Ecto neural progenitor cell (in vitro differentiated cells): ENCODE results near the gene ZNF592.

ENCODE experiments used
- DNase-seq: peaks from one replicate; pipeline ENCODE4 v3.0.0-alpha.2; 2018; ENCODE audit warnings: low spot score

ZNF592 gene

DNA sequence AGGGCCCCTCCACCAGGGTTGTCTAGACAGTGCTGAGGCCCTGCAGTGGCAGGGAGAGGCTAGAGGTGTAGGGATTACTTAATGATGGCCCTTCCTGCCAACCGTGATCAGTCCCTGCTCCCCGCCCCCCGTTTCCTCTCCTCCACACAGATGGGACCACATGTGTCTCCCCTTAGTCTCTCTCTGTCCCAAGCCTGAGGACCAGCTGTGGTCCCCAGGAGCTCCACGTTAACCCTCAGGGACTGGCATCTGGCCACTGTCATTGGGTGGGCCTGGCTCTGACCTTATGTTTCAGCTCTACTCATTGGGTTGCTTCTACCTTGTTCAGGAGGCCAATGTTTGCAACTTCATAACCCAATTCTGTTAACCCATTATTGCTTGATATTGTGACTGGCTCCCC lies 62.8 kb downstream of the ZNF592 start:
- DNase-seq, result no peak

DNA sequence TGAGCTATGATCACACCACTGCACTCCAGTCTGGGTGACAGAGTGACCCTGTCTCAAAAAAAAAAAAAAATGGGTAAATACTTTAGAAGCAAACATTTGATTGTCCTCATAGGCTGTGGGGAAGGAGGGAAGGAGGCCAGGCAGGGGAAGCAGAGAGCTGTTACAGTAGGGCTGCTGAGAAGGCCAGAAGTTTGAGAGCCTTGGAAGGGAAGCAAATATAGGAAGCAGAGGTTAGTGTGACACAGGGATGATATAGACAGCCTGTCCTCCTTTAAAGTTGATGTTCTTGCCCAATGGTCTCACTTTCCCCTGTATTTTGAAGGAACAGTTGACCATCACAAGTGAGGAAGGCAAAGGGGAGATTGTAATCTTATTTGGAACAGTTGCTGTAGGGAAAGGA lies 63.4 kb downstream of the ZNF592 start:
- no peak for DNase-seq

DNA sequence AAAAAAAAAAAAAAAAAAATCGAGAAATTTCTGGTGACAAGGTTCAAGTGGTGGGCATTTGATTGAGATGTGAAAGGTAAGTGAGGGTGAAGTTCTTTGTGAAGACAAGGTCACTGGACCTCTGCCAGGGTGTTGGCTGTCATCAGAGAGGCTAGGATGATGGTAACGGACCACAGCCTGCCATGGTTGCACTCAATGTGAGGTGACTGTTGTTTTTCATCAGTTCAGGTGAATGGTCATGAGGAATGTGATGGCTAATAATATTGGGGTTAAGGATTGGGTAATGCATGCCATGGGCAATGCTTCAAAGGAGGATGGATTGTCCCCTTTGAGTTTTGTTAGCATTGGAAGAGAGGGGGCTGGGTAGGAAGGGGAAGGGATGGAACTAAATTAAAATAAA lies 64.5 kb downstream of the ZNF592 start:
- no peak for DNase-seq

DNA sequence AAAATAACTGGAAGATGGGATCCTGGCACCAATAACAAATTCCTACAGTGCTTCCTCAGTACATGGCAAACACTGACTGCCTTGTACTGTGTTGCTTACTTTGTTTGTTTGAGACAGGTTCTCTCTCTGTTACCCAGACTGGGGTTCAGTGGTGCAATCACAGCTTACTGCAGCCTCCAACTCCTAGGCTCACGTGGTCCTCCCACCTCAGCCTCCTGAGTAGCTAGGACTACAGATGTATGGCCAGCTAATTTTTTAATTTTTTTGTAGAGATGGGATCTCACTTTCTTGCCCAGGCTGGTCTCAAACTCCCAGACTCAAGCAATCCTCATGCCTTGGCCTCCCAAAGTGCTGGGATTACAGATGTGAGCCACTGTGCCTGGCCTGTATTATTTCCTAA lies 65.0 kb downstream of the ZNF592 start:
- DNase-seq, result no peak

DNA sequence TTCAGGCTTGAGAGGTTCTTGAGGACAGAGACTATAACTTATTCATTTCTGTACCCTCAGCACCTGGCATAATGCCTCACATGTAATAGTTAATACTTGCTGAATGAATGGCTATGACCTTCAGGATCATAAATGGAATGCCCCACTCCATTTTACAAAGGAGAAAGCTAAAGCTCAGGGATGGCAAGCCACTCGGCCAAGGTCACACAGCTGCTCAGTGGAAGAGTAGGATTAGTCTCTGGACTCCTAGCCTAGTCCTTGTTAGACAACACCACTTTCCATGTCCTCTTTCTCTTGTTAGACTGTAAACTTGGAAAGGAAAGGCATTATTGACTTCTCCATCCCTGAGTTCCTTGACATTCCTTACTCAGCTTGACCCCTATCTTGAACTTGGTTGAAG lies 65.5 kb downstream of the ZNF592 start:
- DNase-seq, result no peak

DNA sequence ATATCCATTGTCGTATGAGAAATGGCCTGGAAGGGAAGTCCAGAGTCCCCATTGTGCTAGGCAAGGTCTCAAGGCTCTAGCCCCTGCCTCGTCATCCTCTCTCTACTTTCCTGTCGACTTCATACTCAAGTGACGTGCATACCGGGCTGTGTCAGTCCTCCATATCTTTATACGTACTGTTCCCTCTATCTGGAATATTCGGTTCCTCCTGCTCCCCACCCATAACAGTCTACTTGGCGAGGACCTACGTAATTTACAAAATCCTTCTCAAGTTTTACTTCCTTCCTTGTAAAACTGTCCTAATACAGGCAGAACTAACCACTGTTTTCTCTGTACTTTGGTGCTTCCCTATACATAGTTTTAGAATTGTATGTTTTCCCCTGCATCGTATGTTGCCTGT lies 66.5 kb downstream of the ZNF592 start:
- DNase-seq, result no peak

DNA sequence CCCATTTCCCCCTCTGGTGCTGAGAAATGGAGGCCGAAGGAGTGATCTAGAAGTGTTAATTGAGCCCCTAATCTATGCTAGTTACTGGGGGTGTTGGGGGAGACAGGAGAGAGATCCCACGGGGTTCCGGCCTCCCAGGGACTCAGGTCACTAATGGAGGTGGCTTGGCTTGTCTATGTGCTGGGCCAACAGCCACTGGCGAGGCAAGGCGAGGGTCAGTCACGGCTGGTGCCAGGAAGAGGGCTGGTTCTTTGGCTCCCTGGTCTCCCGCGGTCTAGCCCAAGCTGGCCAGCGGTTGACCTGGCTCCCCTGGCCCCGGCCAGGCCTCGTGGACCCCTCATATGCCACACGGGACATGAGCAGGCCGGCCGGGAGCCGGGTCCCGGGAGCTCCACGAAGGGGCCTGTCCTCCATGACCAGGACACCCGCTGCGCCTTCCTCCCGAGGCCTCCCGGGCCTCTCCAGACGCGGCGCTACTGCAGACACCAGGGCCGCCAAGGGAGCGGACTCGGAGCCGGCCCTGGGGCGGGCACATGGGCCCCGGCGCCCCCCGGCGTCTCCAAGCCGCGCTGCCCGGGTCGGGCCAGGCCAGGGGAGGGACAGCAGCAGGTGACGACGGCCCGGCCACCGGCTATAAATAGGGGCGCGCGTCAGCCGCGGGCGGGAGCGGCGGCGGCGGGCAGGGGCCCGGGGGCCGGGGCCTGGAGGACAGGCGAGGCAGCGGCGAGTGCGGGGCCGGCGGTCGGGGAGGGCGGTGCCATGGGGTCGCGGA lies 68.5 kb downstream of the ZNF592 start, which contains the start of gene ALPK3:
Gene ALPK3 (plus strand): TSS at position 663 of the 772 bp plus-strand sequence. CDS start 97 bp downstream, at position 760.
- DNase-seq, result no peak

DNA sequence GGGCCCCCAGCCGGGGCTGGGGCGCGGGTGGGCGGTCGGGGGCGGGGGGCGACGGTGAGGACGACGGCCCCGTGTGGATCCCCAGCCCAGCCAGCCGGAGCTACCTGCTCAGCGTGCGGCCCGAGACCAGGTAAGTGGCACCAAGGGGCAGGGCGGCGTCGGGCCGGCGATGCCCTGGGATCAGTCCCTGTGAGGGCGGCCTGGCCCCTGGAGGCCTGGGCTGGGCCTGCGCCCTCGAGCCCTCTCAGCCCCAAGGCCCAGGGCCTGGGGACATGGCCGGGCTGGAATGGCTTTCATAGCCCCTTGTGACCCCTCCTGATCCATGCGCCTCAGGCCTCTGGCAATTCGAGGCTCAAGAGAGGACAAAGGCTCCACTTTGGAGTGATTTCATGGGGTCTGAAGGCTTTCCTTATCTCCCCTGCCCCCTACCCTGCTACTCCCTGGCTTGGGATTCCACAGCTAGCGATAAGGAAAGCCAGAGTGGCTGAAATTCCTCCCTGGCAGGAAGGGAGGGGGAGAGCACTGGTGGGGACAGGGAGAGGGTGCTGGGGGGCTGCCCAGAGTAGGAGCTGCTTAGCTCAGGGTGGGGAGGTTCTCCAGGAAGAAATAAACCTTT lies 69.2 kb downstream of the ZNF592 start:
- DNase-seq, result peak; percentile 78

DNA sequence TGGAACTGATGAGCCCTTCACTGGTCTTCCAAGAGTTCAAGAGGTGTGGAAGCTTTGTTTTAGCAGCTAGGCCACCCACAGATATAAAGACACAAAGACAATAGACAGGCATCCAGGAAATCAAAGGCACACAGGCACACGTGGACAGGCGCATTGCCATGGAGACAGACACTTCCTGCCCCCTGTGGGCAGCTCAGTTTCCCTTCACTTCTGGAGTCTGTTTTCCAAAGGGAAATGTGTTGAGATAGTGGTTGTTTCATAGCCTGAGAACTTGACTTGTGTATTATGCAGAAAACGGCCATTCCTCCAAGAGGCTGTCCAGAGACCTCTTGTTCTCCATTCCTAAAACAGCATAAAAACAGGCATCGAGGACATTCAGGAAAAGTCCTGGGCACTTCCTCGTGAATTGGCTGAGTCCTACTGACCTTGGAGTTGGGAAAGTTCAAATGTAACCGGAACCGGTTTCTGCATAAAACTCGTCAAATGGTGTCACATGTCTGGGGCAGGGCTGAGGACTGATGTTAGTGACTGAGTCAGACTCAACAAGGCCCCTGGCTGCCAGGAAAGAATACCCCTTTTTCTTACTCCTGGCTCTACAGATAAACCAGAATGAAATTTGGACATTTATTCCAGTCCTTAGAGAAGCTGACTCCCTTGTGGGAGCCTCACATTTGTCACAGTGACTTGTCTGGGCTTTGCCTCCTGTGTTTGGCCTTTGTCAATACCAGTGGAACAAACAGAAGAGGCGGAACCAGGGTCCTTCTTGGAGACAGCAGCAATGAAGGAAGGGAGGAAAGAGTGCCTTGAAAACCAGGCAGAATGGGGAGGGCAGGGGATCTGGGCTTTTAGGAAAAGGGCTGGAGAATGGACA lies 70.1 kb downstream of the ZNF592 start:
- DNase-seq, result peak; percentile 64

DNA sequence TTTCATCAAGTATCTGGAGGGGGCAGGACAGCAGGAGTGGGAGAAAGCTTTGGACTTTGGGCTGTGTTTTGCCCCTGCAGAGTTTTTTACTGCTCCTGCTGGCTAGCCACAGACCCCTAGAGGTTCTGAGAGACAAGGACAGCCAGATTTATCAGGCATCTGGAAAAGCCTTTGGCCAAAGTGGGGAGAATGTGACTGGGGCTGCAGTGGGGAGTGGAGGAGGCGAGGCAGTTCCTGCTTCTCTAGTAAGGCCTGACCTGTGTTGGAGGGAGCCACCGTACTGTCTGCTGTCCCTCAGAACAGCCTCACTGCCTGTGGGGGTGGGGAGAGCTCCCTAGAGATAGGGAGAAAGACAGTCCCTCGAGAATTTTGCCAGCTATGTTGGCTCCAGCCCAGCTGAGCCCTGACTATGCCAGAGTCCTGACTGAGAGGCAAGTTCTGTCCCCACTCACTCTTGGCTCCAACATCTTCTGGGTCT lies 70.9 kb downstream of the ZNF592 start:
- DNase-seq, result no peak

DNA sequence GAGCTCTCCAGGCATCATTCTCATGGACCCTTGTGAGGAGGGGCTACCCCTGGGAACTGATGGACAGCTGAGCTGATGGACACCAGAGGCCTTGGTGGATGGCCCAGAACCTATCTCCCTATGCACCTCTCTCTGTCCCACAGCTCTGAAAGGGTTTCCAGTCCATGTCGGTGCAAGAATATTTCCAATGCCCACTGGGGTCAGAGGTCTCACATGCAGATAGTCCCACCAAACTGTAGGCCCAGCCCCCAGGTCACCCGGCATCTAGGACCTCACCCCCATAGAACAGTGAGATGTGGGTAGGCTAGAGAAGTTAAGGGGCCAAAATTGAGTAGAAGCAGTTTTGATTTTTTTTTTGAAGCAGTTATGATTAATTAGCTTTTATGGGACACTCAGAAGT lies 71.4 kb downstream of the ZNF592 start:
- no peak for DNase-seq

DNA sequence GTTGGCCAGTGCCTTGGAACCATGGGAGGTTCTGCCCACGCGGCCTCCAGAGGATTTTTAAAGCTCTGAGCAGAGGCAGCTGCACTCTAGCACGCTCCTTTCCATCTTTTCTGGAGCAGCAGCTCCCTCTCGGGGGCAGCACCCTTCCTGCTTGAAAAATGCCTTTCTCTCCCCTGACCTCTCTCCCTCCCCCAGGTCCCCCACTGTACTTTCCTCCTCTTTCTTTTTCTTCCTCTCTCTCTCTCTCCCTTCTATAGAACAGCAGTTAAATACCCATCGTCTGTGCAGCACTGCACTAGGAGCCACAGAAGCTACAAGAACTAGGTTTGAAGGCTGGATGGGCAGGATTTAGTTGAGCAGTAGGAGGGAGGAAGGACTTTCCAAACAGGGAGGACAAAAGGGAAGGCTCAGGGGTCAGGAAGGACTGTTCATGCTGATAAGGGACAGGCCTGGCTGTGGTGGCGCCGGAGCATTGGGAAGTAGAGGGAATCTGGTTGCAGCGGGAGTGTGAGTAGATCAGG lies 73.2 kb downstream of the ZNF592 start:
- no peak for DNase-seq

DNA sequence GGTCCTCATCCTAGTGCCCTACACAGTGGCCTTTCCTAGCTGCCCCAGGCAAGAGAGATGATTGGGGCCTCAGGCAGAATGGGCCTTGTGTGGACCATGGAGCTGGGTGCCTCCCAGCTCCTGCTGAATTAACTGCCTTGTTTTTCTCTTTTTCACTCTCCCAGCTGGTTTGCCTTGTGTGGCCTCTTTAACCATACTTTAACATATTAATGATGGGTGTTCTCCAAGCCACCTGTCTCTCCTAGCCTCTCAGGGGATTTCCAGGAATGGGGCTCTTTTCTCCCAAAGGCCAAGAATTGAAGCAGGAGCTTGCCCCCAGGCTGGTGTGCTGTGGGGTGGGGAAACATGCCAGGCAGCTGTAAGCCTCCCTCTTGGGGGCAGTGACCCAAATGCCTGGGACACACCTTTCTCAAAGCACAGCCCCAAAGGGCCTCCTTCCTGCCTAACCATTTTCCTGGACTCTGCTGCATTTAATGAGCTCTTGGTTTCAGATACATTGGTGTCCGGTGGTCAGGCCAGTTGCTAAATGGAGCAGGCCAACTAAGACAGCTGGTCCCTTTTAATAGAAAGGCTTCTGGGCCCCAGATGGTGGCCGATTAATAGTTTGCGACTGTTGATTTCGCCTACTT lies 74.4 kb downstream of the ZNF592 start:
- no peak for DNase-seq

DNA sequence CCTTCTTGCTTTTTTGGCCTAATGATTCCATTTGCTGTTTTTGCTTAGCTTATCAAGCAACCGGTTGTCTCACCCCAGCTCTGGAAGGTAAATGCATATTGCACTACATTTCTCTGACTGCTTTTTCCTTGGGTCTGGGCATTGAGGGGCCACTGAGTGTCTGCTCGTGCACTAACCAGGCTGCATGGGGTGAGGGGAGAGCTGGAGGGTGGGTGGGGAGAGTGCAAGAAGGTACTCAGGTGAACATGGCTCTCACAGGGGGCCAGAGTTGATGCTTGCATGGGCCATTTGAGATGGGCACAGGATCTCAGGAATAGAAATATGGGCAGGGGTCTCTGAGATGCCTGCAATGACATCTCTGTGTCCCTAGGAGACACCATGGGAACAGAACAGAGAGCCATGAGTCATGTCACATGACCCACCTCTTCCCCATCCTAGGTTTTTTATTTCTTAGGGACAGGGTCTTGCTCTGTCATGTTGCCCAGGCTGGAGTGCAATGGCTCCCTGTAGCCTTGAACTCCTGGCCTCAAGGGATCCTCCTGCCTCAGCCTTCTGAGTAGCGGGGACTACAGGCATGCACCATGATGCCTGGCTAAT lies 75.0 kb downstream of the ZNF592 start:
- no peak for DNase-seq

DNA sequence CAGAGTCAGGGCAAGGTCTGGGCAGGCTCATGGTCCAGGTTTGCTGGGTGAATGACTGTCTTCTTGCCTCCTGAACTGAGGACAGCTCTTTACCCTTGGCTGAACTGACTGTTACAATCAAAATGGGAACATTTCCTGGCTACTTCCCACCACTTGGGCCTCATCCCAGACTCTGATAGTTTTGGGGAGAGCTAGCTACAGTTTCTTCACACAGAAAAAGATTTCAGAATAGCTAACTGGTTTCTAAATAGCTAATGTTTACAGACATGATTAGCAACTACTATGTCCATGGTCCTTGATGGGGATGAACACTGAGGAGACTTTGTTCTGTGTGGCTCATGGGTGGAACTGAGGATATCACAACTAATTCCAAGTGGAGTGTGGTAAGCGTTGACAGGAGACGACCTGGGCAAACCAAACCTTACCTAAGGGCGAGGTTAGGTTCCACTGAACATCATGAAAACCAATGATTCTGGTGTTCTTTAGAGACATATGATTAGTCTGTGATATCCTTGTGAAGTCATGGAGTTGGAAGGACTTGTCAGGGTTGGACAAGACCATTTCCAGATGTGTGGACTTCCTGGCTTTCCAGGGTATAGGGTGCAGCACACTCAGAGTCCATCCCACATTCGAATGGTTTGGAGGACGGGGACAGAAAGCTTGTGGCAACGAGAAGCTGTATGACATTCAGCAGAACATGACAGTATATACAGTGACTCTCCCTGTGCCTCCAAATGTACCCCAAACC lies 76.0 kb downstream of the ZNF592 start:
- DNase-seq, result no peak

DNA sequence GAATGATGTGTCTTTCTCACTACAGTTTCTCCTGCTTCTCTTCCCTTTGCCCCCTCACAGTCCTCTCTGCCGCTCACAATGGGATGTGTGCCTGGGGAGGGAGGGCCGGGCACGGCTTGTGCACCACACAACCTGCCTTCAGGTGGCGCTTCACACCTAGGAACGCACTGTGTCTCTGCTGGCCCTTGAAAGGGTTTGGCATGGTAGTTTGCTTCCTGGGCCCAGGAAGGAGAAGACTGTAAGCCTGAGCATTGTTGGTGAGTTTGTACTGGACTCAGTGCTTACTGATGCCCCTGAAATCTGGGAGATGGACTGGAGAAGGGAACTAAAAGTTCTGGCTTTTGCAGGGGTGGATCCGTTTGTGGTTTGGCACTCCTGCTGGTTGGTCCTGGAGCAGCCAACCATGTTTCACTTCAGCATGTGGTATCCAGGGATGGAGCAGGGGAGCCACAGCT lies 78.0 kb downstream of the ZNF592 start:
- DNase-seq, result no peak

DNA sequence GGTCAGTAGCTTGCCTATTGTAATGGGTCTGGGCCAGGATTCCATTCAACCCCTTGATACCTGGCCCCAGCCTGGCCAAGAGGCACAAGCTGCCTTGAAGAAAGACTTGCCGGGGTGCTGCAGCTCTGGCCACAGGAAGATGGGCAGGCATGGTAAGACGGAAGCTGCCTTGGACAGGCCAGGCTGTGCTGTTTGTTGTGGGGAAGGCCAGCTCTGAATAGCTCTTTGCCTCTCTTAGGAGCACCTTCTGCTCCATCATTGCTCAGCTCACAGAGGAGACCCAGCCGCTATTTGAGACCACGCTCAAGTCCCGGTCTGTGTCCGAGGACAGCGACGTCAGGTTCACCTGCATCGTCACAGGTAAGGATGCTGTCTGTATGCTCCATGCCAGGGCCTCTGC lies 78.9 kb downstream of the ZNF592 start:
- no peak for DNase-seq

DNA sequence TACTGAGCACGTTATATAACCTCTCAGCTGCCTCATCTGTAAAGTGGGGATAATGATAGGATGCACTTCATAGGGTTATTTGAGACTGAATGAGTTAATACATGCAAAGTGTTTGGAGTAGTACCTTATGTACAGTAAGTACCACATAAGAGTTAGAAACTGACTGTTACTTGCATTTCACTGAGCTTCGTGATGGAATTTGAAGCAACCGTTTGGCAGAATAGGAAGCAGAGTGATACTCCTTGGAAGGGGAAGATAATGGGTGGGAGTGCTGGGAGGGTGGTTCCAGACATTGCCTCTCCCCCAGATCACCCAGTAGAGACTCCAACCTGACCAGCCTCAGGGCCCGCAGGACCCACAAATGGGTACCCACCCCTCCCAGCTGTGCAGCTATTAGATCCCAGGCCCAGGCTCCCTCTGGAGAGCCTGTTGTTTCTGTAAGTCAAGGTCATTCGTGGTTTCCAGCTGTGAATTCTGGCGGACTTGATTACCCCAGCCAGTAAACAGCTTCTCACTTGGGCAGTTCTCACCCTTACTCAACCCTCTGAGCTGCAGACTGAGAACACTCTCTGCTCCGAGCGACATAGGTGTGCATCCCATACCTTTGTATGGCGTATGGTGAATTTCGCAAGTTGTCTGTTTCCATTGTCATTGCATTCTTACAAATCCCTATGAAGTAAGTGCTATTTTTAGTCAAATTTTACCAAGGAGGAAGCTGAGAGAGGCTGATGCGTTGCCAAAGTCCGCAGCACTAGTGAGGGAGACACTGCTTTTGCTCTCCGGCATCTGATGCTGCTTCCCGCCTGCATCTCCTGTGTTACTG lies 79.9 kb downstream of the ZNF592 start:
- DNase-seq, result no peak

DNA sequence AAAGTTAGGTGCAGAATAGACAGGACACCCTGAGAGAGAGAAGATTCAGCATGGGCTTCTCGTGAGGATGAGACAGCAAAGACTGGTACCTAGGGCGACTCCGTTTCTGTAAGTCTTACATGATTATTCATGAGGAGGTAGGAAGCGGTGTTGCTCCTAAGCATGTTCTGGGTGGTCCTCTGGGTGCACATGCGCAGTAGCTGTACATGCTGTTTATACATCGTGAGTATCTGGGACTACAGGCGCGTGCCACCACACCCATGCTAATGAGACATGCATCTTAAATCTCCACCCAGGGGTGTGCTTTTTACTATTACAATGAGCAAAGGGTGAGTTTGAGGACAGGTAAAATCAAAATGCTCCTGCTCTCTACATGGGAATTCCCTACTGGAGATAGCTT lies 81.0 kb downstream of the ZNF592 start:
- no peak for DNase-seq

DNA sequence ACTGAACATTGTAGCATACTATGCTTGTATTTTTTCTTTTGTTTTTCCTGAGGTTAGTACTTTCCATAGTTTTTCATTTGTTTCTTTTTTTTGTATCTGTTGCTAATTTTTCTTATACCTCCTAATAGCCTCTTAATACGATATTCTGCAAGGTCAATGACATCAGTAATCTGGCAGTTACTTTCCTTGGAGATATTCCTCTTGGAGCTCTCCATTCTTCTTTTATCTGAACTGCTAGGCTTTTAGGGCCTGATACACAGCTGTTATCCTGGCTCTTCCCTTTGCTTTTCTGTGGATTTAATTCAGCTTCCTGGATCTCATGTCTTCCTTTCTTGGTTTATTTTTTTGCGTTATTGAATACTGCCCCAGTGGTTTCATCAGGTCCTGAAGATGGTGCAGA lies 81.6 kb downstream of the ZNF592 start:
- DNase-seq, result no peak
